WTC11 (cell line): Measurements from ENCODE around the gene COL12A1. TPM values are rescaled to one million over a fixed set of nuclear protein-coding genes. Genes with fewer than 3 reads are reported as not detected.

Experiments
- ATAC-seq: fragments of 200-7000 bp; cut with Tn5 transposase; 2 replicates; pipeline ENCODE4 v1.10.0; 2021; ENCODE audit warnings: mild to moderate bottlenecking, moderate library complexity
- CTCF ChIA-PET: fragments of 300-600 bp; sonication (Branson Sonifier 250); formaldehyde crosslinking; loops from one replicate; lab custom pipeline; 2021; ENCODE audit warnings: antibody characterized with exemption; lab: Charles Lee
- POLR2A ChIA-PET: fragments of 350-600 bp; sonication (Branson Sonifier 250); formaldehyde crosslinking; loops from one replicate; lab custom pipeline; 2021; ENCODE audit warnings: antibody characterized with exemption; lab: Charles Lee
- DNase-seq: peaks from one replicate; pipeline ENCODE4 v3.0.0; 2021; ENCODE audit warnings: low spot score
- H3K27ac Mint-ChIP-seq: 2 replicates; pipeline ENCODE4 v1.8.0; 2021; ENCODE audit warnings: mixed read lengths
- H3K27me3 Mint-ChIP-seq: 2 replicates; pipeline ENCODE4 v1.8.0; 2021; ENCODE audit warnings: low read depth, mild to moderate bottlenecking, moderate library complexity, mixed read lengths
- H3K36me3 Mint-ChIP-seq: 2 replicates; pipeline ENCODE4 v1.8.0; 2021; ENCODE audit warnings: mixed read lengths
- H3K4me1 Mint-ChIP-seq: 2 replicates; pipeline ENCODE4 v1.8.0; 2022; ENCODE audit warnings: mixed read lengths
- H3K4me3 Mint-ChIP-seq: 2 replicates; pipeline ENCODE4 v1.8.0; 2021; ENCODE audit warnings: mild to moderate bottlenecking, moderate library complexity, mixed read lengths
- H3K9me3 Mint-ChIP-seq: 2 replicates; pipeline ENCODE4 v1.8.0; 2021; ENCODE audit warnings: mixed read lengths
- E2F5 ChIP-seq: sonication (generic); formaldehyde crosslinking; IDR thresholded peaks from 2 replicates; pipeline ENCODE4 v1.8.1; 2022; ENCODE audit warnings: mild to moderate bottlenecking, moderate library complexity, missing genetic modification reagents
- FOXJ3 ChIP-seq: sonication (generic); formaldehyde crosslinking; IDR thresholded peaks from 2 replicates; pipeline ENCODE4 v1.9.0; 2021; ENCODE audit warnings: missing genetic modification reagents, mild to moderate bottlenecking, borderline replicate concordance
- FOXP1 ChIP-seq: sonication (generic); formaldehyde crosslinking; IDR thresholded peaks from 2 replicates; pipeline ENCODE4 v1.8.0; 2022; ENCODE audit warnings: missing genetic modification reagents, mild to moderate bottlenecking, moderate library complexity, borderline replicate concordance
- GTF2I ChIP-seq: fragments of 250-450 bp; sonication (Bioruptor Pico); conservative IDR thresholded peaks from 2 replicates; pipeline ENCODE4 v1.4.0; 2021; ENCODE audit warnings: mild to moderate bottlenecking
- KAT7 ChIP-seq: sonication (generic); formaldehyde crosslinking; IDR thresholded peaks from 2 replicates; pipeline ENCODE4 v1.8.1; 2023; ENCODE audit warnings: missing genetic modification reagents, mild to moderate bottlenecking, borderline replicate concordance
- MXD4 ChIP-seq: fragments of 250-450 bp; sonication (Bioruptor Pico); IDR thresholded peaks from 2 replicates; pipeline ENCODE4 v1.8.0; 2021; ENCODE audit warnings: mild to moderate bottlenecking, moderate library complexity, borderline replicate concordance
- PRRX2 ChIP-seq: fragments of 250-450 bp; sonication (Bioruptor Pico); IDR thresholded peaks from 2 replicates; pipeline ENCODE4 v1.8.0; 2021; ENCODE audit warnings: mild to moderate bottlenecking
- TCF7 ChIP-seq: sonication (generic); formaldehyde crosslinking; IDR thresholded peaks from 2 replicates; pipeline ENCODE4 v1.8.0; 2022; ENCODE audit warnings: mild to moderate bottlenecking, low read depth, missing genetic modification reagents, moderate library complexity
- TP53 ChIP-seq: sonication (generic); formaldehyde crosslinking; IDR thresholded peaks from 2 replicates; pipeline ENCODE4 v1.8.1; 2023; ENCODE audit warnings: mild to moderate bottlenecking, missing genetic modification reagents
- ZNF423 ChIP-seq: fragments of 250-450 bp; sonication (Bioruptor Pico); IDR thresholded peaks from 2 replicates; pipeline ENCODE4 v2.1.2; 2022; ENCODE audit warnings: mild to moderate bottlenecking, moderate library complexity
- total RNA-seq: library from RNA; stranded (reverse); gene quantifications from 3 replicates; pipeline ENCODE4 v1.2.3, GENCODE V29; 2021
- TF ChIP-seq, protein P1 (sequence below): fragments of 250-450 bp; sonication (Bioruptor Pico); IDR thresholded peaks from 2 replicates; pipeline ENCODE4 v1.9.0; 2021; ENCODE audit warnings: mild to moderate bottlenecking, borderline replicate concordance
- TF ChIP-seq, protein P2 (sequence below): sonication (generic); formaldehyde crosslinking; conservative IDR thresholded peaks from 2 replicates; pipeline ENCODE4 v1.8.1; 2023; ENCODE audit warnings: mild to moderate bottlenecking, low read depth, missing genetic modification reagents, moderate library complexity
- TF ChIP-seq, protein P3 (sequence below): sonication (generic); formaldehyde crosslinking; conservative IDR thresholded peaks from 2 replicates; pipeline ENCODE4 v1.8.1; 2022; ENCODE audit warnings: mild to moderate bottlenecking, missing genetic modification reagents

The COL12A1 gene
- total RNA-seq, 1 experiment from 2014 or later: 1.1 TPM

- no peak overlapping the region for H3K4me3 Mint-ChIP-seq
- TF ChIP-seq E2F5 (CRISPR knock-in tag) (no peak), TCF7 (CRISPR knock-in tag) (no peak), MXD4 (CRISPR knock-in tag) (no peak), ZNF423 (CRISPR knock-in tag) (peak; percentile 65)
- TF ChIP-seq, protein P1, sequence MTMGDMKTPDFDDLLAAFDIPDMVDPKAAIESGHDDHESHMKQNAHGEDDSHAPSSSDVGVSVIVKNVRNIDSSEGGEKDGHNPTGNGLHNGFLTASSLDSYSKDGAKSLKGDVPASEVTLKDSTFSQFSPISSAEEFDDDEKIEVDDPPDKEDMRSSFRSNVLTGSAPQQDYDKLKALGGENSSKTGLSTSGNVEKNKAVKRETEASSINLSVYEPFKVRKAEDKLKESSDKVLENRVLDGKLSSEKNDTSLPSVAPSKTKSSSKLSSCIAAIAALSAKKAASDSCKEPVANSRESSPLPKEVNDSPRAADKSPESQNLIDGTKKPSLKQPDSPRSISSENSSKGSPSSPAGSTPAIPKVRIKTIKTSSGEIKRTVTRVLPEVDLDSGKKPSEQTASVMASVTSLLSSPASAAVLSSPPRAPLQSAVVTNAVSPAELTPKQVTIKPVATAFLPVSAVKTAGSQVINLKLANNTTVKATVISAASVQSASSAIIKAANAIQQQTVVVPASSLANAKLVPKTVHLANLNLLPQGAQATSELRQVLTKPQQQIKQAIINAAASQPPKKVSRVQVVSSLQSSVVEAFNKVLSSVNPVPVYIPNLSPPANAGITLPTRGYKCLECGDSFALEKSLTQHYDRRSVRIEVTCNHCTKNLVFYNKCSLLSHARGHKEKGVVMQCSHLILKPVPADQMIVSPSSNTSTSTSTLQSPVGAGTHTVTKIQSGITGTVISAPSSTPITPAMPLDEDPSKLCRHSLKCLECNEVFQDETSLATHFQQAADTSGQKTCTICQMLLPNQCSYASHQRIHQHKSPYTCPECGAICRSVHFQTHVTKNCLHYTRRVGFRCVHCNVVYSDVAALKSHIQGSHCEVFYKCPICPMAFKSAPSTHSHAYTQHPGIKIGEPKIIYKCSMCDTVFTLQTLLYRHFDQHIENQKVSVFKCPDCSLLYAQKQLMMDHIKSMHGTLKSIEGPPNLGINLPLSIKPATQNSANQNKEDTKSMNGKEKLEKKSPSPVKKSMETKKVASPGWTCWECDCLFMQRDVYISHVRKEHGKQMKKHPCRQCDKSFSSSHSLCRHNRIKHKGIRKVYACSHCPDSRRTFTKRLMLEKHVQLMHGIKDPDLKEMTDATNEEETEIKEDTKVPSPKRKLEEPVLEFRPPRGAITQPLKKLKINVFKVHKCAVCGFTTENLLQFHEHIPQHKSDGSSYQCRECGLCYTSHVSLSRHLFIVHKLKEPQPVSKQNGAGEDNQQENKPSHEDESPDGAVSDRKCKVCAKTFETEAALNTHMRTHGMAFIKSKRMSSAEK: no peak
- ChIA-PET POLR2A (no interaction called here), CTCF (no interaction called here)
- H3K27ac Mint-ChIP-seq: no peak overlapping the region
- H3K9me3 Mint-ChIP-seq: no peaks in the 10 kb centered on the region
- DNase-seq: peak; percentile 14
- H3K36me3 Mint-ChIP-seq: no peaks in the 10 kb centered on the region
- ATAC-seq: peak; percentile 25; the same call in 1 of the 2 replicates
- H3K4me1 Mint-ChIP-seq: peaks cover 17% of the 10 kb centered on the region
- peaks cover 9% of the 10 kb centered on the region for H3K27me3 Mint-ChIP-seq
Observed at GRCh38 chr6:75089921-75090320, 115.9 kb downstream of the COL12A1 start.

GRCh38 chr6:75089151-75089897 is 116.5 kb downstream of the COL12A1 start:
- Mint-ChIP-seq H3K27me3 (peaks cover 15% of the 10 kb centered on the region), H3K9me3 (no peaks in the 10 kb centered on the region)
- TF ChIP-seq KAT7 (CRISPR knock-in tag): no peak
- TF ChIP-seq TP53 (CRISPR knock-in tag): no peak
- TF ChIP-seq PRRX2: no peak
- no peak for TF ChIP-seq FOXJ3
- TF ChIP-seq, protein P2, sequence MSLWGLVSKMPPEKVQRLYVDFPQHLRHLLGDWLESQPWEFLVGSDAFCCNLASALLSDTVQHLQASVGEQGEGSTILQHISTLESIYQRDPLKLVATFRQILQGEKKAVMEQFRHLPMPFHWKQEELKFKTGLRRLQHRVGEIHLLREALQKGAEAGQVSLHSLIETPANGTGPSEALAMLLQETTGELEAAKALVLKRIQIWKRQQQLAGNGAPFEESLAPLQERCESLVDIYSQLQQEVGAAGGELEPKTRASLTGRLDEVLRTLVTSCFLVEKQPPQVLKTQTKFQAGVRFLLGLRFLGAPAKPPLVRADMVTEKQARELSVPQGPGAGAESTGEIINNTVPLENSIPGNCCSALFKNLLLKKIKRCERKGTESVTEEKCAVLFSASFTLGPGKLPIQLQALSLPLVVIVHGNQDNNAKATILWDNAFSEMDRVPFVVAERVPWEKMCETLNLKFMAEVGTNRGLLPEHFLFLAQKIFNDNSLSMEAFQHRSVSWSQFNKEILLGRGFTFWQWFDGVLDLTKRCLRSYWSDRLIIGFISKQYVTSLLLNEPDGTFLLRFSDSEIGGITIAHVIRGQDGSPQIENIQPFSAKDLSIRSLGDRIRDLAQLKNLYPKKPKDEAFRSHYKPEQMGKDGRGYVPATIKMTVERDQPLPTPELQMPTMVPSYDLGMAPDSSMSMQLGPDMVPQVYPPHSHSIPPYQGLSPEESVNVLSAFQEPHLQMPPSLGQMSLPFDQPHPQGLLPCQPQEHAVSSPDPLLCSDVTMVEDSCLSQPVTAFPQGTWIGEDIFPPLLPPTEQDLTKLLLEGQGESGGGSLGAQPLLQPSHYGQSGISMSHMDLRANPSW (CRISPR knock-in tag): no peak
- TF ChIP-seq FOXP1 (CRISPR knock-in tag): no peak
- TF ChIP-seq GTF2I (CRISPR knock-in tag): no peak
- TF ChIP-seq, protein P3, sequence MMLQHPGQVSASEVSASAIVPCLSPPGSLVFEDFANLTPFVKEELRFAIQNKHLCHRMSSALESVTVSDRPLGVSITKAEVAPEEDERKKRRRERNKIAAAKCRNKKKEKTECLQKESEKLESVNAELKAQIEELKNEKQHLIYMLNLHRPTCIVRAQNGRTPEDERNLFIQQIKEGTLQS (CRISPR knock-in tag): no peak

More at GRCh38 chr6:75089151-75089897, 116.5 kb downstream of the COL12A1 start:
- ChIA-PET POLR2A (no interaction called here), CTCF (no interaction called here)
- H3K4me1 Mint-ChIP-seq: peaks cover 22% of the 10 kb centered on the region
- H3K27ac Mint-ChIP-seq: no peak overlapping the region
- ATAC-seq (no peak), DNase-seq (no peak)
- H3K36me3 Mint-ChIP-seq: no peaks in the 10 kb centered on the region
- no peak overlapping the region for H3K4me3 Mint-ChIP-seq
